WTC11 (cell line): ENCODE data around the gene FBXW2. TPM values are rescaled to one million over a fixed set of nuclear protein-coding genes. Genes with fewer than 3 reads are reported as not detected.

Experiments
- ATAC-seq: fragments of 200-7000 bp; cut with Tn5 transposase; 2 replicates; pipeline ENCODE4 v1.10.0; 2021; ENCODE audit warnings: mild to moderate bottlenecking, moderate library complexity
- CTCF ChIA-PET: fragments of 300-600 bp; sonication (Branson Sonifier 250); formaldehyde crosslinking; loops from one replicate; lab custom pipeline; 2021; ENCODE audit warnings: antibody characterized with exemption; lab: Charles Lee
- POLR2A ChIA-PET: fragments of 350-600 bp; sonication (Branson Sonifier 250); formaldehyde crosslinking; loops from one replicate; lab custom pipeline; 2021; ENCODE audit warnings: antibody characterized with exemption; lab: Charles Lee
- DNase-seq: peaks from one replicate; pipeline ENCODE4 v3.0.0; 2021; ENCODE audit warnings: low spot score
- H3K27ac Mint-ChIP-seq: 2 replicates; pipeline ENCODE4 v1.8.0; 2021; ENCODE audit warnings: mixed read lengths
- H3K27me3 Mint-ChIP-seq: 2 replicates; pipeline ENCODE4 v1.8.0; 2021; ENCODE audit warnings: low read depth, mild to moderate bottlenecking, moderate library complexity, mixed read lengths
- H3K36me3 Mint-ChIP-seq: 2 replicates; pipeline ENCODE4 v1.8.0; 2021; ENCODE audit warnings: mixed read lengths
- H3K4me1 Mint-ChIP-seq: 2 replicates; pipeline ENCODE4 v1.8.0; 2022; ENCODE audit warnings: mixed read lengths
- H3K4me3 Mint-ChIP-seq: 2 replicates; pipeline ENCODE4 v1.8.0; 2021; ENCODE audit warnings: mild to moderate bottlenecking, moderate library complexity, mixed read lengths
- H3K9me3 Mint-ChIP-seq: 2 replicates; pipeline ENCODE4 v1.8.0; 2021; ENCODE audit warnings: mixed read lengths
- ATF2 ChIP-seq: sonication (generic); formaldehyde crosslinking; IDR thresholded peaks from 2 replicates; pipeline ENCODE4 v1.8.1; 2022; ENCODE audit warnings: low read depth, missing genetic modification reagents, borderline replicate concordance
- ATF3 ChIP-seq: sonication (generic); formaldehyde crosslinking; conservative IDR thresholded peaks from 2 replicates; pipeline ENCODE4 v1.8.1; 2022; ENCODE audit warnings: mild to moderate bottlenecking, missing genetic modification reagents
- CDX4 ChIP-seq: fragments of 250-450 bp; sonication (Bioruptor Pico); IDR thresholded peaks from 2 replicates; pipeline ENCODE4 v1.9.0; 2021; ENCODE audit warnings: moderate library complexity, mild to moderate bottlenecking, inconsistent platforms, borderline replicate concordance
- CREB1 ChIP-seq: sonication (generic); formaldehyde crosslinking; IDR thresholded peaks from 2 replicates; pipeline ENCODE4 v1.8.0; 2023; ENCODE audit warnings: mild to moderate bottlenecking, missing genetic modification reagents
- E2F4 ChIP-seq: sonication (generic); formaldehyde crosslinking; IDR thresholded peaks from 2 replicates; pipeline ENCODE4 v1.8.1; 2022; ENCODE audit warnings: low read depth, mild to moderate bottlenecking, moderate library complexity, missing genetic modification reagents, borderline replicate concordance
- ESRRA ChIP-seq: sonication (generic); formaldehyde crosslinking; IDR thresholded peaks from 2 replicates; pipeline ENCODE4 v1.8.1; 2022; ENCODE audit warnings: mild to moderate bottlenecking, missing genetic modification reagents, borderline replicate concordance
- ETV6 ChIP-seq: sonication (generic); formaldehyde crosslinking; IDR thresholded peaks from 2 replicates; pipeline ENCODE4 v1.8.1; 2022; ENCODE audit warnings: mild to moderate bottlenecking, missing genetic modification reagents
- GTF2I ChIP-seq: fragments of 250-450 bp; sonication (Bioruptor Pico); conservative IDR thresholded peaks from 2 replicates; pipeline ENCODE4 v1.4.0; 2021; ENCODE audit warnings: mild to moderate bottlenecking
- IRF2 ChIP-seq: sonication (generic); formaldehyde crosslinking; IDR thresholded peaks from 2 replicates; pipeline ENCODE4 v1.8.0; 2022; ENCODE audit warnings: low read depth, missing genetic modification reagents, borderline replicate concordance
- JAZF1 ChIP-seq: fragments of 250-450 bp; sonication (Bioruptor Pico); IDR thresholded peaks from 2 replicates; pipeline ENCODE4 v1.9.0; 2021; ENCODE audit warnings: moderate library complexity, mild to moderate bottlenecking, inconsistent platforms
- OVOL2 ChIP-seq: fragments of 250-450 bp; sonication (Bioruptor Pico); IDR thresholded peaks from 2 replicates; pipeline ENCODE4 v1.9.0; 2021; ENCODE audit warnings: mild to moderate bottlenecking, borderline replicate concordance
- RELA ChIP-seq: sonication (generic); formaldehyde crosslinking; IDR thresholded peaks from 2 replicates; pipeline ENCODE4 v1.8.1; 2022; ENCODE audit warnings: missing genetic modification reagents, mild to moderate bottlenecking, borderline replicate concordance
- SMAD3 ChIP-seq: sonication (generic); formaldehyde crosslinking; IDR thresholded peaks from 2 replicates; pipeline ENCODE4 v1.8.0; 2022; ENCODE audit warnings: missing genetic modification reagents, mild to moderate bottlenecking, borderline replicate concordance
- SMAD4 ChIP-seq: sonication (generic); formaldehyde crosslinking; IDR thresholded peaks from 2 replicates; pipeline ENCODE4 v1.8.0; 2022; ENCODE audit warnings: mild to moderate bottlenecking, missing genetic modification reagents
- STAT6 ChIP-seq: sonication (generic); formaldehyde crosslinking; conservative IDR thresholded peaks from 2 replicates; pipeline ENCODE4 v1.8.1; 2023; ENCODE audit warnings: mild to moderate bottlenecking, low read depth, missing genetic modification reagents, moderate library complexity
- TP53 ChIP-seq: sonication (generic); formaldehyde crosslinking; IDR thresholded peaks from 2 replicates; pipeline ENCODE4 v1.8.1; 2023; ENCODE audit warnings: mild to moderate bottlenecking, missing genetic modification reagents
- ZNF263 ChIP-seq: sonication (generic); formaldehyde crosslinking; IDR thresholded peaks from 2 replicates; pipeline ENCODE4 v1.8.1; 2022; ENCODE audit warnings: low read depth, mild to moderate bottlenecking, moderate library complexity, missing genetic modification reagents
- ZNF281 ChIP-seq: sonication (generic); formaldehyde crosslinking; IDR thresholded peaks from 2 replicates; pipeline ENCODE4 v1.8.0; 2023; ENCODE audit warnings: mild to moderate bottlenecking, missing genetic modification reagents
- ZNF396 ChIP-seq: fragments of 250-450 bp; sonication (Bioruptor Pico); IDR thresholded peaks from 2 replicates; pipeline ENCODE4 v1.8.0; 2021; ENCODE audit warnings: mild to moderate bottlenecking, moderate library complexity, borderline replicate concordance
- ZSCAN18 ChIP-seq: fragments of 250-450 bp; sonication (Bioruptor Pico); IDR thresholded peaks from 2 replicates; pipeline ENCODE4 v2.1.2; 2022; ENCODE audit warnings: mild to moderate bottlenecking, moderate library complexity
- total RNA-seq: library from RNA; stranded (reverse); gene quantifications from 3 replicates; pipeline ENCODE4 v1.2.3, GENCODE V29; 2021

Gene FBXW2
- total RNA-seq, 1 experiment from 2014 or later: 59.8 TPM

- TF ChIP-seq CDX4 (CRISPR knock-in tag) (no peak), RELA (CRISPR knock-in tag) (no peak), JAZF1 (CRISPR knock-in tag) (no peak), OVOL2 (CRISPR knock-in tag) (no peak), STAT6 (CRISPR knock-in tag) (no peak), E2F4 (CRISPR knock-in tag) (no peak), ZNF396 (no peak), GTF2I (no peak), ZNF263 (CRISPR knock-in tag) (no peak), ZSCAN18 (CRISPR knock-in tag) (no peak), SMAD4 (CRISPR knock-in tag) (no peak)
Observed at GRCh38 chr9:120770931-120771330, 22.3 kb downstream of the FBXW2 start (continued).

GRCh38 chr9:120768886-120769285, 24.3 kb downstream of the FBXW2 start:
- no peak for ATAC-seq
- CTCF ChIA-PET: no interaction called here
- Mint-ChIP-seq H3K4me3 (no peak overlapping the region), H3K36me3 (peaks cover 52% of the 10 kb centered on the region), H3K27me3 (no peaks in the 10 kb centered on the region), H3K9me3 (no peaks in the 10 kb centered on the region), H3K27ac (no peak overlapping the region), H3K4me1 (peaks cover 5% of the 10 kb centered on the region; the same call in 1 of the 2 replicates)
- TF ChIP-seq SMAD3 (CRISPR knock-in tag) (no peak), ESRRA (CRISPR knock-in tag) (no peak), ATF3 (CRISPR knock-in tag) (no peak), ETV6 (CRISPR knock-in tag) (no peak), IRF2 (CRISPR knock-in tag) (no peak), ZNF281 (CRISPR knock-in tag) (no peak), ATF2 (CRISPR knock-in tag) (no peak), TP53 (no peak), CREB1 (CRISPR knock-in tag) (no peak)
- POLR2A ChIA-PET: no interaction called here
- DNase-seq: no peak
